LNCAP (cell line): ENCODE data around the gene WIPF3.

Source experiments
- CTCF ChIP-seq: fragments of 450-650 bp; IDR thresholded peaks from 2 replicates; pipeline ENCODE4 v1.5.1; 2017; ENCODE audit warnings: mild to moderate bottlenecking

WIPF3 gene

GRCh38 chr7:29953726-29954347 is 147.5 kb downstream of the WIPF3 start:
- no peak for TF ChIP-seq CTCF

- no peak for TF ChIP-seq CTCF
Measured at GRCh38 chr7:29955075-29955792, 148.9 kb downstream of the WIPF3 start.

- TF ChIP-seq CTCF = no peak
Measured at GRCh38 chr7:29955799-29956486, 149.6 kb downstream of the WIPF3 start.

DNA sequence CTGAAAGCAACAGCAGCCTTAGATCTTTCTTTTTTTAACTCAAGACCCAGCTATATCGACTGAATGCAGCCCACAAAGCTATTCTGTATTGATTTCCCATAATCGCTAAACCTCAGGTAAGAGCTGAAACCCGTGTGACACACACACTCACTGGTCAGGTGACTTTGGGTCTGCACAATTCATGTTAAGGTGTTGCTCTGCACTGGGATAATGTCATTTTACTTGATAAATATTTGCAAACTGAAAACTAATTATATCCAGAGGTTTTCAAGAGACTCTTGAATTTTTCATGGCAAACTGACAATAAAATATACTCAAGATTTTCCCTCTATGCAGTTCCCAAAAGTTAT is 150.2 kb downstream of the WIPF3 start:
- no peak for TF ChIP-seq CTCF

DNA sequence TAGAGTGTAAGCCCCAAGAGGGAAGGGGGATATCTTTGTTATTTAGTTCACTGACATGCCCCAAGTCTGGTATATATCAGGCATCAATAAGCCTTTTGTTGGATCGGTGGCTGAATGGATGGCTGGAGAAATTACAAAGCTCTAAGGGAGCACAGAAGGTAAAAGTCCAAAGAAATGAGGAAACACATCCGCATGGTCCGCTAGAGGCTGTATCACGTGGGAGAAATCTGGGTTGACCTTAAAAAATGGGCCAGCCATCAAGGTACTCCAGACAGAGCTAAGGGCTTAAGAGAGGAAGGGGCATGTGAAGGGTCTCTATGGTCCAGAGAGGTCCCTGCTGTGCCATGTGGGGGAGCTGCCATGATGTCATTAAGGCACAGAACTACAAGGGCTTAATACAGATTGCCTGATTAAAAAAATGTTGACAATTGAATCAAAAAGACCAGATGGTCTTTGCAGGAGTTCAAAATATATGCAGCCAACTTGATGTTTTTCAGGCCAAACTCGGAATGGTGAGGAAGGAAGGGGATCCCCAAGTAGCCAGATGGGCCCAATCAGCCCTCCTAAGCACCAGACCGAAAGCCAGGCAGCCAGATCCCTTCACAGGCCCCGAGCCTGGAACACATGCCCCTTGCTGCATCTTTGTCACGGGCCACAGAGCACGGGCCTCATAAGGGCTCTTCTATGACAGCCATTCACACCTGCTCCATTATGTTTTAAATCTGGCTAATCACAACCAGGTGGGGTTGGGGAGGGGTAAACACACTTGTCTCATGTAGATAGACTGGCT is 151.4 kb downstream of the WIPF3 start:
- no peak for TF ChIP-seq CTCF

DNA sequence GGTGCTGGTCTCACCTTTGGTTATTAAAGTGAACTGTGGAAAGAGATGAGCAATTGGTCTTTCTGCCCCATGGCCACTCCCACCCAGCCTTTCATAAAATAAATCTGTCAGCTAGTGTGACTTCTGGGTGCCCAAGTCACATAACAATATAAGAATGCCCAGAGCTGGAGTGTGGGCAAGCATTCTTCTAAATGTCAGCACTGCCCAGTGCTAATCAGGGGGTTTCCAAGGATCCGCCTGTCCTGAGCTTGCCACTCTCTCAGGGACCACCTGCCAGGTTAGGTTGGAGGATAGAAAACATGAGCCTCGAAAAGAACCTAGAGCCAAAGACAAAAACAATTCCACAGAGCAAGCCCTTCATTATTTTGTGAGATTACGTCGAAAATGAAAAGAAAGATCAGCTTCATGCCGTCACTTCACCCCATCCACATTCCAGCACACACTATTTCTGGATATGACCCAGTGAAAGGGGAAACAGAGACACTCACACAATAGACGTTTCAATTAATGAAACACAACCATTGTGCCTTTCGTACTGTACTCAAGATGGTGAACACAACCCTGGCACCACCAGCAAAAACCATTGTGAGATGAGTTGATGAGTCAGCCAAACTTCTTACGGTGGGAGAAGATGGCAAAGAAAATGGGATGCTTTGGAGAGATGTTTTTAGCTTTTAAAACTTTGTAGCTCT is 152.5 kb downstream of the WIPF3 start:
- TF ChIP-seq CTCF = no peak

DNA sequence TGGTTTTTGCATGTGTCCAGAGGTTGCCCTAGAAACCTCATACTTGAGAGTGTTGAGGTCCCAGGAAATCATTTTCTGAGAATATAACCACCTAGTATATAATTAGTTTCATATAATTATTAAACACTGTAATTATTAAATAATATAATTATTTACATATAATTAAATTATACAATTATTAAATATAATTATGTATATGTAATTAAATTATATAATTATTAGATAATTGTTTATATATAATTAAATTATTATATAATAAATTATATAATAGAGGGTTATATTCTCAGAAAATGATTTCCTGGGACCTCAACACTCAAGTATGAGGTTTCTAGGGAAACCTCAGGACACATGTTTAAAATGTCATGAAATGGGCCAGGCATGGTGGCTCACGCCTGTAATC is 155.7 kb downstream of the WIPF3 start:
- no peak for TF ChIP-seq CTCF
